WI38 (cell line): ENCODE data around the gene TSPAN9.

ENCODE experiments used
- H3K4me3 ChIP-seq: 2 replicates; pipeline ENCODE4 v1.5.1; 2011; ENCODE audit warnings: low read depth, mild to moderate bottlenecking, control low read depth, low read length
- TF ChIP-seq, protein P1 (sequence below): IDR thresholded peaks from 2 replicates; pipeline ENCODE4 v1.5.1; 2012; ENCODE audit warnings: low read depth, mild to moderate bottlenecking, control low read depth, low read length

Gene TSPAN9

DNA sequence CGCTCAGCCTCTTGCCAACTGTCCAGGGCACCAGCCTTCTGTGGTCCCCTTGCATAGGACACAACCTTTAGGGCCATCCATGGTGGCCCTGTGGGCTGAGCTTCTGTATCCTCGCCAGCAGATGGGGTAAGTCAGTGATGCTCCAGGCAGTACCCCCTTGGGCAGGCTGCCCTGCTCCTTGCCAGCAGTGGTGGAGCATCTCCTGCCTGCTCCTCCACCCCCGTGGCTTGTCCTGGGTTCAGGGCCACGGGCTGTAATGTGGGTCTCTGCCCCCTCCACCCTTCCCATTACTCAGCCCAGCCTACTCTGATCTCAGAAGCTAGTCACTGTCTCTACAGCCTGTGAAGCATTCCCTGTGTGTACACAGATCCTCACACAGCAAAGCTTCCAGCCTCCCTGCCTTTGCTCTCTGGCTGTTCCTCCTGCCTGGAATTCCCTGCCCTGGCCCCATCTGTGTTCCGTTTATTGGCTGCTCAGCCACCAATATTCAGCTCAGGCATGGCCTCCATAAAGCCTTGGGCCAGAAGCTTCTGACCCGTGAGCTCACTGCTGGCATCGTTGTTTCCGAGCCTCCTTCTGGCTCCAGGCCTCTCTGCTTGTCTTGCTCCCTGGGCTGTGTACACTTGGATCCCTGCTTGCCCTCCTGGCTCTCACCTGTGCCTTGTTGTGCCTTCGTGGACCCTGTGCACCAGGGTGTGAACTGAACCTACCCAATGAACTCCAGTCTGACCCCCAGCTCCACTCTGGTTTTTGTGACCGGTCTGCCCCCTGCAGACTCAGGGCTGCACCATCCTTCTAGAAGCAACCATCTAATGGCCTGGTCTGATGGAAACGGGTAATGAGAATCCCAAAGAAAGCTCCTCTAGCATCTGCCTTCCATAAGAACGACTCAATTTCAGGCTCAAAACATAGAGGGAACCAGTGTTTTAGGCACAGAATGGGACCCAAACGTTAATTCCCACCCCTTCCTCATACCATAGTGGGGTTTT lies 236.8 kb downstream of the TSPAN9 start:
- no peak overlapping the region for H3K4me3 ChIP-seq
- TF ChIP-seq, protein P1, sequence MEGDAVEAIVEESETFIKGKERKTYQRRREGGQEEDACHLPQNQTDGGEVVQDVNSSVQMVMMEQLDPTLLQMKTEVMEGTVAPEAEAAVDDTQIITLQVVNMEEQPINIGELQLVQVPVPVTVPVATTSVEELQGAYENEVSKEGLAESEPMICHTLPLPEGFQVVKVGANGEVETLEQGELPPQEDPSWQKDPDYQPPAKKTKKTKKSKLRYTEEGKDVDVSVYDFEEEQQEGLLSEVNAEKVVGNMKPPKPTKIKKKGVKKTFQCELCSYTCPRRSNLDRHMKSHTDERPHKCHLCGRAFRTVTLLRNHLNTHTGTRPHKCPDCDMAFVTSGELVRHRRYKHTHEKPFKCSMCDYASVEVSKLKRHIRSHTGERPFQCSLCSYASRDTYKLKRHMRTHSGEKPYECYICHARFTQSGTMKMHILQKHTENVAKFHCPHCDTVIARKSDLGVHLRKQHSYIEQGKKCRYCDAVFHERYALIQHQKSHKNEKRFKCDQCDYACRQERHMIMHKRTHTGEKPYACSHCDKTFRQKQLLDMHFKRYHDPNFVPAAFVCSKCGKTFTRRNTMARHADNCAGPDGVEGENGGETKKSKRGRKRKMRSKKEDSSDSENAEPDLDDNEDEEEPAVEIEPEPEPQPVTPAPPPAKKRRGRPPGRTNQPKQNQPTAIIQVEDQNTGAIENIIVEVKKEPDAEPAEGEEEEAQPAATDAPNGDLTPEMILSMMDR, result peak; percentile 27

DNA sequence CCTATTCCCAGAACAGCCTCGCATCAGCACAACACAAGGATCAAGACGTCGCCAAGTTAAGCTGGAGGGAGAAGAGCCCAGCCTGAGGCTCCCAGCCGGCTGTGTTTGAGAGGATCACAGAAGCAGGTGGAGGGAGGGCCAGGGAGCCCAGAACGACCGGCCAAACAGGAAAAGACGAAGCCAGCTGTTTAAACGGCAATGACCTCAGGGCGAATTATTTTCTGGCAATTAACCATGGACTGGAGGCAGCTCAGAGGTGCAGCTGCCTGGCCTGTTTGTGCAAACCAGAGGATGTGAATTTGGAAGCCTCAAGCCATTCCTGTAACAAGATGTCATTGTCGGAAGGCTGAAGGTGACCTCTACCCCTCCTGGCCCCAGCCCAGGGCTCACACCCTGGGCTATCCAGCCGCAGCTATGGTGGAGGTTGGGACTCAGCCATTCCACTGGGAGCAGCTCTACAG lies 238.1 kb downstream of the TSPAN9 start:
- TF ChIP-seq, protein P1, result no peak
- no peak overlapping the region for H3K4me3 ChIP-seq

DNA sequence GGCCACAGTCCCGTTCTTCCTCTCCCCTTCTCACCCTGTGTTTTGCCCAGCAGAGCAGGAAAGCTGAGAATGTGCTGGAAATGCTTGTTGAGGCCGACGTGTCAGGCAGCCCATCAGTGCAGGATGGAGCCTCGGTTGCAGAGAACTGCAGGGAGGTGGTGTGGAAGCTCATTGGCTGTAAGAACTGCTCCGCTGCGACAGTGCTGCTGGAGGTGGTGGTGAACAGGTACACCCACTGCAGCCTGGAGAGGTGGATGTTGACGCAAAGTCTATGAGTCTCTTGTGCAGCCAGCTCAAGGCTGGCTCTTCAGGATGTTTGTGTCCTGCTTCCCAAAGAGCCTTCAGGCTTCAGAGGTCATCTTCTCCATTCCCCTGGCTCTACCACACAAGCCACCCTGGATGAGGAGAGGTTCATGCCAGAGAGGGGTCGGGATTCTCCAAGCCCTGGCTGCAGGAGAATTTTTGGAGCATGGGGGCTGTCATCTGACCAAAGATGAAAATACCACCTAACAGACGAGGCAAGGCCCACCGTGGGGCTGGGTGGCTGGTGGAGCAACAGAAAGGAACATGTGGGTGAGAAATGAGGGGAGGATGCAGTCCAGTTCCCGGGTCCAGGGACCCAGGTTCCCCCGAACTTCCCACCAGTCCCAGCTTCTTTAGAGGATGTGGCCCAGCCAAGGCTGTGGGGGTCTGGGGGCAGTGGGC lies 239.7 kb downstream of the TSPAN9 start:
- TF ChIP-seq, protein P1, result no peak
- H3K4me3 ChIP-seq, result no peak overlapping the region

DNA sequence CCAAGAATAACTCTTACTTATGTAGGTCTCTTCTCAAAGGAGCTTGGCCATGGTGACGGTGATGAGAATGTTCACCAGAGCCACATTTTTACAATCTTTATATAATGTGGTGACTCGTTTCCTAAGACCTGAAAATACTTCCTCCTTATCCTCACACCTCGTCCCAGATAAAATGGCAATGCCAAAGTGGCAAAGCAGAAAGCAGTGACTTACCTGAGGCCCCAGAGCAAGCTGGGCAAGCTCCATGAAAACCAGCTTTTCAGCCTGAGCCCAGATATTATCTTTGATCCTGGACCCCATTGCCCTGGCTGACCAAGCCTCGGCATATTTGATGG lies 240.3 kb downstream of the TSPAN9 start:
- H3K4me3 ChIP-seq, result no peak overlapping the region
- TF ChIP-seq, protein P1, result no peak

DNA sequence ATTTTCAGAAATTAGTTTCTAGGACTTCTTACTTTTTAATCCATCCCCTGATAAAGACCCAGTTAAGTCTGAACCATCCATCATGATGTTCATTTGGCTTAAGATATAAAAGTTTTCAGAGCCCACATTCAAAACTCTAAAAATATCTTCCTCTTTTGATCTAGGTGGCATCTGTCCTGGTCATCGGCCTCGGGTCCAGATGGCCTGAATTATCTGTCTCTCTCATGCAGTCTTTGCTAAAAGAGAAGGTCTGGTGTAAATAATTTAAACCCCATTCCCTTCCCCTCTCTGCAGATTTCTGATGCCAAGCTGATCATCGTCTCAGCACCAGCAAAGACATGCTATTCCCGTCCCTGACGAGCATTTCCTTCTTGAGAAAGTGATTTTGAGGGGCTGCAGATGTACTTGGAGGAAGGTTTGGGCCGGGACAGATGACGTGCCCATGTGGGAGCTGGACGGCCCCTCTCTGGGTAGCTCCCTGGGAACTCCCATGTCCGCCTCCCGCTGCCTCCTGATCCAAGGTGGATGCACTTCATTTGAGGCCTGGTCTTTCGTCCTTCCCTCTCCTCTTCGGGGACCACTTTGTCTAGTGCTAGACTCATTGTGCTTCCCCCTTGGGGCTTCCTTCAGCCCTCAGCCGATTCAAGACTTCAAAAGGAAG lies 240.8 kb downstream of the TSPAN9 start:
- TF ChIP-seq, protein P1, result no peak
- no peak overlapping the region for H3K4me3 ChIP-seq

DNA sequence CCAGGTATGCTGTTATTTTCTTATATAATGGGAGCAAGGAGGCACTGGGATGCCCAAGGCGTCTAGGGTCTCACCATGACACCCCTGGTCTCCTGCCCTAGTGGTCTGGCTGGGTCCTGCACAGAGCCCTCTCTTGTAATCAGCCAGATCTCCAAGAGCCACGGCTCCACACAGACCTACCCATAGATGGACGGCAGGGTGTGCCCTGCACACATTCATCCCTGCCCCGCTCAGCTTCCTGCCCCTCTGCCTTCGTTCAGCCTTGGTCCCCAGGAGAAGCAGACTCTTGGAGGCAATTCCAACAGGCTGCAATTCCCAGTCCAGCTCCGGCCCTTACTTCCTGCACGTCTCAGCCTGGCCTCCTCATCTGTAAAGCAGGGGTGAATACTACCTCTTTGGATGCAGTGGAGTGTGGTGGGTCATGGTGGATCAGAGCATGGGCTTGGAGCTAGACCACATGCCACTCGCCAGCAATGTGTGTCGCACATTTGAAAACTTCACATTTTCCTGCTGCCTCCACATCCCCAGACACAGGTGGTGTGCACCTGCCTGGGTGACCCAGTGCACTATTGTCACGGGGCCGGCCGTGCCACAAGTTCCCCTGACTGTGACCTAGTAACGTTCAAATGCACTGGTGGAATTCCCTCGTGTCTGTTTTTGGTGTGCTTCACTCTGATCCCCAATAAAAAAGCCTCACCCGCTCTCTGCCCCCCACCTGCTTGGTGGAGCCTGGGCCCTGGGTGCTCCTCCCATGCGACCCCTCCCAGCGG lies 242.7 kb downstream of the TSPAN9 start:
- no peak overlapping the region for H3K4me3 ChIP-seq
- TF ChIP-seq, protein P1, result peak; percentile 25; the same call in 1 of the 2 replicates
